NT2/D1 (cell line): ENCODE data around the gene CERS6.

Experiments
- DNase-seq: peaks from one replicate; pipeline ENCODE4 v3.0.0-alpha.2; 2011; ENCODE audit warnings: low read depth, low spot score
- H3K27me3 ChIP-seq: 2 replicates; pipeline ENCODE4 v1.6.0; 2011; ENCODE audit warnings: mild to moderate bottlenecking; ENCODE audit not compliant: insufficient read length, insufficient read depth
- H3K36me3 ChIP-seq: 2 replicates; pipeline ENCODE4 v1.6.1; 2011; ENCODE audit warnings: mild to moderate bottlenecking, low read length, mixed read lengths; ENCODE audit not compliant: insufficient read depth, insufficient read length
- H3K4me1 ChIP-seq: 2 replicates; pipeline ENCODE4 v1.5.1; 2011; ENCODE audit not compliant: insufficient read depth, insufficient read length
- H3K4me3 ChIP-seq: 2 replicates; pipeline ENCODE4 v1.5.1; 2011; ENCODE audit warnings: low read depth; ENCODE audit not compliant: insufficient read length
- H3K9ac ChIP-seq: 2 replicates; pipeline ENCODE4 v1.6.0; 2011; ENCODE audit warnings: low read depth; ENCODE audit not compliant: insufficient read length
- H3K9me3 ChIP-seq: 2 replicates; pipeline ENCODE4 v1.5.1; 2011; ENCODE audit warnings: mild to moderate bottlenecking, low read length; ENCODE audit not compliant: insufficient read depth
- SUZ12 ChIP-seq: IDR thresholded peaks from 2 replicates; pipeline ENCODE4 v1.6.1; 2011; ENCODE audit not compliant: insufficient read length, insufficient read depth; ENCODE audit errors: extremely low read depth
- YY1 ChIP-seq: IDR thresholded peaks from 2 replicates; pipeline ENCODE4 v1.6.1; 2011; ENCODE audit not compliant: insufficient read length, insufficient read depth
- ZNF274 ChIP-seq: IDR thresholded peaks from 2 replicates; pipeline ENCODE4 v1.6.1; 2011; ENCODE audit warnings: mild to moderate bottlenecking, low read depth, low read length

Gene CERS6

GRCh38 chr2:168801961-168802858, 346.1 kb downstream of the CERS6 start, which contains the start of gene NOSTRIN:
NOSTRIN (plus strand) TSS chr2:168802637; CDS start chr2:168802647, 10 bp downstream.
- Histone ChIP-seq H3K9ac (no peak within 1 kb of the TSS), H3K36me3 (no peaks in the 10 kb centered on the region), H3K27me3 (no peaks in the 10 kb centered on the region), H3K4me3 (no peak within 1 kb of the TSS), H3K4me1 (peaks cover 4% of the 10 kb centered on the region), H3K9me3 (no peaks in the 10 kb centered on the region)
- TF ChIP-seq SUZ12 (no peak), ZNF274 (no peak), YY1 (no peak)
- no peak for DNase-seq

GRCh38 chr2:168802859-168803725, 347.0 kb downstream of the CERS6 start:
- Histone ChIP-seq H3K4me1 (peaks cover 4% of the 10 kb centered on the region), H3K9me3 (no peaks in the 10 kb centered on the region), H3K4me3 (no peak overlapping the region), H3K9ac (no peak overlapping the region), H3K36me3 (no peaks in the 10 kb centered on the region), H3K27me3 (no peaks in the 10 kb centered on the region)
- TF ChIP-seq SUZ12 (no peak), YY1 (no peak), ZNF274 (no peak)
- DNase-seq: no peak

GRCh38 chr2:168804214-168804613, 348.1 kb downstream of the CERS6 start:
- Histone ChIP-seq H3K27me3 (no peaks in the 10 kb centered on the region), H3K4me1 (peaks cover 4% of the 10 kb centered on the region), H3K9ac (no peak overlapping the region), H3K4me3 (no peak overlapping the region), H3K9me3 (no peaks in the 10 kb centered on the region), H3K36me3 (no peaks in the 10 kb centered on the region)
- DNase-seq: no peak
- no peak for TF ChIP-seq ZNF274
- no peak for TF ChIP-seq YY1
- no peak for TF ChIP-seq SUZ12

GRCh38 chr2:168805615-168806014, 349.5 kb downstream of the CERS6 start:
- H3K4me1 ChIP-seq: peaks cover 8% of the 10 kb centered on the region
- no peak for DNase-seq
- H3K9me3 ChIP-seq: no peaks in the 10 kb centered on the region
- H3K36me3 ChIP-seq: no peaks in the 10 kb centered on the region
- TF ChIP-seq ZNF274 (no peak), YY1 (no peak), SUZ12 (no peak)
- no peak overlapping the region for H3K9ac ChIP-seq
- no peak overlapping the region for H3K4me3 ChIP-seq
- no peaks in the 10 kb centered on the region for H3K27me3 ChIP-seq

GRCh38 chr2:168809537-168809936, 353.5 kb downstream of the CERS6 start:
- TF ChIP-seq YY1 (no peak), SUZ12 (no peak), ZNF274 (no peak)
- H3K4me3 ChIP-seq: no peak overlapping the region
- no peaks in the 10 kb centered on the region for H3K9me3 ChIP-seq
- no peak overlapping the region for H3K9ac ChIP-seq
- H3K4me1 ChIP-seq: peaks cover 5% of the 10 kb centered on the region
- H3K36me3 ChIP-seq: no peaks in the 10 kb centered on the region
- no peak for DNase-seq
- H3K27me3 ChIP-seq: no peaks in the 10 kb centered on the region

- peaks cover 5% of the 10 kb centered on the region for H3K4me1 ChIP-seq
These were observed 354.2 kb downstream of the CERS6 start for GRCh38 chr2:168810235-168810634.

GRCh38 chr2:168811696-168812095, 355.6 kb downstream of the CERS6 start:
- Histone ChIP-seq H3K4me1 (peaks cover 5% of the 10 kb centered on the region), H3K9ac (no peak overlapping the region), H3K27me3 (no peaks in the 10 kb centered on the region), H3K9me3 (no peaks in the 10 kb centered on the region), H3K36me3 (no peaks in the 10 kb centered on the region), H3K4me3 (no peak overlapping the region)
- no peak for DNase-seq
- TF ChIP-seq SUZ12 (no peak), YY1 (no peak), ZNF274 (no peak)

More at GRCh38 chr2:168810235-168810634, 354.2 kb downstream of the CERS6 start:
- no peak for DNase-seq
- no peak overlapping the region for H3K9ac ChIP-seq
- H3K27me3 ChIP-seq: no peaks in the 10 kb centered on the region
- no peak for TF ChIP-seq SUZ12
- TF ChIP-seq YY1: no peak
- TF ChIP-seq ZNF274: no peak
- H3K4me3 ChIP-seq: no peak overlapping the region
- H3K9me3 ChIP-seq: no peaks in the 10 kb centered on the region
- H3K36me3 ChIP-seq: no peaks in the 10 kb centered on the region
